OCI-LY7 (cell line): ENCODE measurements around the gene NAGS.

ENCODE experiments used
- CTCF ChIP-seq: fragments of 200-600 bp; sonication (generic); conservative IDR thresholded peaks from 2 replicates; pipeline ENCODE4 v1.5.1; 2014; ENCODE audit warnings: mild to moderate bottlenecking, antibody characterized with exemption, low read length, moderate library complexity, mixed read lengths
- EZH2phosphoT487 ChIP-seq: fragments of 200-600 bp; sonication (generic); IDR thresholded peaks from 2 replicates; pipeline ENCODE4 v1.6.1; 2018; ENCODE audit warnings: low read depth, borderline replicate concordance, mild to moderate bottlenecking, mixed run types, antibody characterized with exemption, low read length, moderate library complexity, mixed read lengths

DNA sequence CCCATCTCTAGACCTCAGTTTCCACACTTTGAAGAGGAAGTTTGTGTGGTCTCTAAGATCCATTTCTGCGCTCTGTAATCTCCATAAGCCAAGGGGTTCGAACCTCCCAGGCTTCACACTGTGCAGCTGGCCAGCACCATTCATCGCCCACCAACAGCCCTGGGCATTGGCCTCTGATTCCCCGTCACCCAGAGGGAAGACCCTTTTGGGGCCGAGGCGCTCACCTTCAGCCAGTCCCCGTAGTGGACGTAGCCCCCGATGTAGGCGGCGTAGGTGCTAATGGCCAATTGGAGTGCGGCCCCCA lies 9.7 kb downstream of the NAGS start:
- TF ChIP-seq EZH2phosphoT487 = no peak
- TF ChIP-seq CTCF = no peak
